Measurements from ENCODE around the gene IL36A.

The IL36A gene

GRCh38 chr2:112973156-112973555 is 32.1 kb upstream of the IL36A start:
- Histone ChIP-seq H3K4me1 (peaks cover 0 to 10% (median 0%) of the 10 kb centered on the region in 10 experiments; a peak in 3 of 20 replicates), H3K27ac (no peak overlapping the region), H3K36me3 (no peaks in the 10 kb centered on the region), H3K27me3 (no peaks in the 10 kb centered on the region), H3K9ac (no peak overlapping the region), H3K9me3 (replicated peaks in 1 of 11) (no peaks in the 10 kb centered on the region), H3K4me3 (no peak overlapping the region), H4K20me1 (no peaks in the 10 kb centered on the region), H3K4me2 (no peak overlapping the region)
- no peak for TF ChIP-seq Cebpa-rat (IDR thresholded peaks at IDR 0.05)

DNA sequence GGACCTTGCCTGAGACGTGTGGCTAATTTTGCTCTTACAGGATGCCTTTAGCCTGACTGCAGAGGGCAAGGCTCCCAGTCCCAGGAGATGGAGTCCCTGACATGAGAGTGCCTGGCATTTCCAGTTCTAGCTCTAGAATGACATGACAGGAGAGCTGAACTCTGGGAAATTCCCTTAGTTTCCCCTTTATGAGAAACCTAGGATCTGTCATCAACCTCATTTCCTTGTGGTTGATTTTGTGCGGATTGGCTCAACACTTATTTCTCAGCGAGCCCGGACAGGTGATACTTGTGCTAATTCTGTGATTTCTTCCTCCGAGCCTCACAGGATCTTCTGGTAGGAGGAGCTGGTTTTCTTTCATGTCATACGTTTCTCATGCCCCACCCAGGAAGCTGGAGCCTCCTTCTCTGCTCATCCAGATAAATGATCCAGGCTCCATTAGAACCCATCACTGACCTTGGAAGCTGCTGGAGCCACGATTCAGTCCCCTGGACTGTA is 27.7 kb upstream of the IL36A start, which contains the start of gene IL36G:
Gene IL36G, plus strand, starts transcription at position 448 of the 498 bp plus-strand sequence. CDS start 633 bp downstream, outside the sequence.
- H3K36me3 ChIP-seq: no peaks in the 10 kb centered on the region
- H3K27me3 ChIP-seq: no peaks in the 10 kb centered on the region
- no peak within 1 kb of the TSS for H3K4me3 ChIP-seq
- no peaks in the 10 kb centered on the region for H4K20me1 ChIP-seq
- peaks cover 0 to 10% (median 0%) of the 10 kb centered on the region in 10 experiments; a peak in 3 of 20 replicates for H3K4me1 ChIP-seq
- peak within 1 kb of the TSS in 3 of 11 experiments; percentile 21 to 49 (median 24); a peak in 3 of 22 replicates for H3K4me2 ChIP-seq
- H3K9me3 ChIP-seq (replicated peaks in 1 of 11): no peaks in the 10 kb centered on the region
- no peak within 1 kb of the TSS for H3K9ac ChIP-seq
- no peak within 1 kb of the TSS for H3K27ac ChIP-seq
- no peak for TF ChIP-seq Cebpa-rat (IDR thresholded peaks at IDR 0.05)

- Histone ChIP-seq H3K4me1 (peaks cover 0 to 10% (median 0%) of the 10 kb centered on the region in 10 experiments; a peak in 3 of 20 replicates), H3K4me3 (no peak overlapping the region), H3K27ac (no peak overlapping the region), H3K36me3 (no peaks in the 10 kb centered on the region), H3K9ac (no peak overlapping the region), H3K27me3 (no peaks in the 10 kb centered on the region), H3K4me2 (no peak overlapping the region), H3K9me3 (replicated peaks in 1 of 11) (no peaks in the 10 kb centered on the region), H4K20me1 (no peaks in the 10 kb centered on the region)
- TF ChIP-seq Cebpa-rat (IDR thresholded peaks at IDR 0.05): no peak
Observed at GRCh38 chr2:112979731-112980130, 25.5 kb upstream of the IL36A start.

GRCh38 chr2:112980537-112980936 is 24.7 kb upstream of the IL36A start:
- H3K4me2 ChIP-seq: no peak overlapping the region
- no peak overlapping the region for H3K9ac ChIP-seq
- H3K36me3 ChIP-seq: no peaks in the 10 kb centered on the region
- TF ChIP-seq Cebpa-rat (IDR thresholded peaks at IDR 0.05): no peak
- peaks cover 0 to 10% (median 0%) of the 10 kb centered on the region in 10 experiments; a peak in 4 of 20 replicates for H3K4me1 ChIP-seq
- no peak overlapping the region for H3K4me3 ChIP-seq
- H4K20me1 ChIP-seq: no peaks in the 10 kb centered on the region
- no peak overlapping the region for H3K27ac ChIP-seq
- no peaks in the 10 kb centered on the region for H3K9me3 ChIP-seq (replicated peaks in 1 of 11)
- no peaks in the 10 kb centered on the region for H3K27me3 ChIP-seq

GRCh38 chr2:112985090-112985489 is 20.2 kb upstream of the IL36A start:
- no peak overlapping the region for H3K4me3 ChIP-seq
- H3K4me1 ChIP-seq: no peaks in the 10 kb centered on the region; a peak in 1 of 20 replicates
- no peak overlapping the region for H3K27ac ChIP-seq
- no peaks in the 10 kb centered on the region for H4K20me1 ChIP-seq
- no peak overlapping the region for H3K9ac ChIP-seq
- H3K27me3 ChIP-seq: no peaks in the 10 kb centered on the region
- no peak overlapping the region for H3K4me2 ChIP-seq
- TF ChIP-seq Cebpa-rat (IDR thresholded peaks at IDR 0.05): no peak
- no peaks in the 10 kb centered on the region for H3K36me3 ChIP-seq
- peaks cover 8 to 22% (median 14%) of the 10 kb centered on the region in 11 experiments; a peak in 16 of 22 replicates for H3K9me3 ChIP-seq (replicated peaks in 1 of 11)

- no peaks in the 10 kb centered on the region for H4K20me1 ChIP-seq
- no peak for TF ChIP-seq Cebpa-rat (IDR thresholded peaks at IDR 0.05)
- H3K4me3 ChIP-seq: no peak overlapping the region
- H3K4me2 ChIP-seq: no peak overlapping the region
- no peak overlapping the region for H3K27ac ChIP-seq
- no peak overlapping the region for H3K9ac ChIP-seq
- H3K36me3 ChIP-seq: no peaks in the 10 kb centered on the region
- no peaks in the 10 kb centered on the region for H3K27me3 ChIP-seq
- no peaks in the 10 kb centered on the region; a peak in 1 of 20 replicates for H3K4me1 ChIP-seq
- H3K9me3 ChIP-seq (replicated peaks in 1 of 11): peaks cover 20 to 51% (median 29%) of the 10 kb centered on the region in 11 experiments; a peak in 21 of 22 replicates
Observed at GRCh38 chr2:112989611-112990010, 15.6 kb upstream of the IL36A start.

DNA sequence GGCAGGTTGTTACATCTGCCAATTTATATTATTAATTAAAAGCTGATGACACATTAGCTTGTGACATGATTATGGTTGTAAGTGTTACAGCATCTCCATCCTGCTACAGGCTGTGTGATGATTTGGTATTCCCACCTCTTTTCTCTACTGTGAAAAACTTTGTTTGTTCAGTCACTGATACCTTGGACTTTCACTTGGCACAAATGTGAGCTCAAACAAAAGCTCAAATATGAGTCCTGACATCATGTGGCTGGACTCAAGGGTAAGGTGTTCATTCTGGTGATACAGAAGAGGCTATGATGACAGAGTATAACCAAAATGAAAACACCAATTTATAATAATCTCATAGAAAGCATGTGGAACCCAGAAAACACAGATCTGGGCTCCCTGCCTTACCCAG is 11.4 kb upstream of the IL36A start:
- Histone ChIP-seq H3K4me2 (no peak overlapping the region), H4K20me1 (no peaks in the 10 kb centered on the region), H3K27ac (no peak overlapping the region), H3K9ac (no peak overlapping the region), H3K27me3 (no peaks in the 10 kb centered on the region), H3K4me1 (peaks cover 0 to 9% (median 7%) of the 10 kb centered on the region in 10 experiments; a peak in 16 of 20 replicates), H3K36me3 (no peaks in the 10 kb centered on the region), H3K4me3 (no peak overlapping the region), H3K9me3 (replicated peaks in 1 of 11) (peaks cover 18 to 41% (median 26%) of the 10 kb centered on the region in 11 experiments; a peak in 21 of 22 replicates)
- no peak for TF ChIP-seq Cebpa-rat (IDR thresholded peaks at IDR 0.05)

DNA sequence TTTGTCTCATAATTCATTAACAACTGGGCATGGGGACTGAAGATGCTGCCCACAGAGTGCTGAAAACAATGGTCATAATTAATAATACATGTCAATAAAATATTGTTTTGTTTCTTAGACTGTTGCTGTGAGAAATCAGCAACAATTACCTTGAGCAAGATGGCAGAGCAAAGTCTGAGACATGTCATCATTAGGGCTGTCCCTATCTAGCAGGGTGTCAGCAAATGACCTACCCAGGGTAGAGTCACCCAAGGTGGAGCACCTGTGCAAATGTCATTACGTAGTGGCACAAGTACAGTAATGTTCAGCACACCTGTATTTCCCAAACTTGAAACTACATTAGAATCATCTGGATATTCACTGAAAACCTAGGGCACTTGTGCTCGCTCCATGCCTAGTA is 10.6 kb upstream of the IL36A start:
- Histone ChIP-seq H3K27ac (no peak overlapping the region), H3K4me3 (no peak overlapping the region), H4K20me1 (no peaks in the 10 kb centered on the region), H3K9me3 (replicated peaks in 1 of 11) (peaks cover 17 to 40% (median 26%) of the 10 kb centered on the region in 11 experiments), H3K4me2 (no peak overlapping the region), H3K36me3 (no peaks in the 10 kb centered on the region), H3K4me1 (peaks cover 0 to 9% (median 7%) of the 10 kb centered on the region in 10 experiments; a peak in 16 of 20 replicates), H3K27me3 (no peaks in the 10 kb centered on the region), H3K9ac (no peak overlapping the region)
- TF ChIP-seq Cebpa-rat (IDR thresholded peaks at IDR 0.05): no peak

DNA sequence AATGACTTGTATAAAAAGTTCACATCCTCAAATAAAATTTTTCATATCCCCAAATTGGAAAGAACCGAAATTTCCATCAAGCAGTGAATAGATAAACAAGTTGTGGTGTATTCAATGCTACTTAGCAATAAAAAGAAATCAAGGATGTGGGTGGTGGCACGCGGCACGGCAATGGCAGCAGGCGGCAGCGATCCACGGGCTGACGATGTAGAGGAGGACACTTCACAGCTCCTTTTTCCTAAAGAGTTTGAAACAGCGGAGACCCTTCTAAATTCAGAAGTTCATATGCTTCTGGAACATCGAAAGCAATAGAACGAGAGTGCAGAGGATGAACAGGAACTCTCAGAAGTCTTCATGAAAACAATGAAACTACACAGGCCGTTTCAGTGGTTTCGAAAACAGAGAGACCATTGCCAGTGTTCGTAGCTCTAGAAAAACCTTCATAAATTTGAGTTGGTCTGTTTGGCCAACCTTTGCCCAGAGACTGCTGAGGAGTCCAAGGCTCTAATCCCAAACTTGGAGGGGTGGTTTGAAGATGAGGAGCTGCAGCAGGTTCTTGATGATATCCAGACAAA is 9.8 kb upstream of the IL36A start:
- TF ChIP-seq Cebpa-rat (IDR thresholded peaks at IDR 0.05): no peak
- H4K20me1 ChIP-seq: no peaks in the 10 kb centered on the region
- no peak overlapping the region for H3K4me2 ChIP-seq

More for the DNA sequence above, 9.8 kb upstream of the IL36A start:
- H3K4me3 ChIP-seq: no peak overlapping the region
- H3K27me3 ChIP-seq: no peaks in the 10 kb centered on the region
- peaks cover 21 to 43% (median 30%) of the 10 kb centered on the region in 11 experiments for H3K9me3 ChIP-seq (replicated peaks in 1 of 11)
- H3K27ac ChIP-seq: no peak overlapping the region
- H3K4me1 ChIP-seq: peaks cover 0 to 9% (median 7%) of the 10 kb centered on the region in 10 experiments; a peak in 16 of 20 replicates
- no peaks in the 10 kb centered on the region for H3K36me3 ChIP-seq
- no peak overlapping the region for H3K9ac ChIP-seq
